GM19372 (cell line): ENCODE results near the gene HLA-E.
"Not testable (repeated sequence)": the region's sequence is repeated elsewhere in the genome, so short reads cannot be mapped to it uniquely, and the experiment has no call there.

Experiments used
- ATAC-seq: cut with Tn5 transposase; IDR thresholded peaks from one replicate; pipeline ENCODE4 v1.9.1; 2021; ENCODE audit warnings: mild to moderate bottlenecking, low read depth, moderate library complexity; ENCODE audit not compliant: unreplicated experiment

HLA-E gene

DNA sequence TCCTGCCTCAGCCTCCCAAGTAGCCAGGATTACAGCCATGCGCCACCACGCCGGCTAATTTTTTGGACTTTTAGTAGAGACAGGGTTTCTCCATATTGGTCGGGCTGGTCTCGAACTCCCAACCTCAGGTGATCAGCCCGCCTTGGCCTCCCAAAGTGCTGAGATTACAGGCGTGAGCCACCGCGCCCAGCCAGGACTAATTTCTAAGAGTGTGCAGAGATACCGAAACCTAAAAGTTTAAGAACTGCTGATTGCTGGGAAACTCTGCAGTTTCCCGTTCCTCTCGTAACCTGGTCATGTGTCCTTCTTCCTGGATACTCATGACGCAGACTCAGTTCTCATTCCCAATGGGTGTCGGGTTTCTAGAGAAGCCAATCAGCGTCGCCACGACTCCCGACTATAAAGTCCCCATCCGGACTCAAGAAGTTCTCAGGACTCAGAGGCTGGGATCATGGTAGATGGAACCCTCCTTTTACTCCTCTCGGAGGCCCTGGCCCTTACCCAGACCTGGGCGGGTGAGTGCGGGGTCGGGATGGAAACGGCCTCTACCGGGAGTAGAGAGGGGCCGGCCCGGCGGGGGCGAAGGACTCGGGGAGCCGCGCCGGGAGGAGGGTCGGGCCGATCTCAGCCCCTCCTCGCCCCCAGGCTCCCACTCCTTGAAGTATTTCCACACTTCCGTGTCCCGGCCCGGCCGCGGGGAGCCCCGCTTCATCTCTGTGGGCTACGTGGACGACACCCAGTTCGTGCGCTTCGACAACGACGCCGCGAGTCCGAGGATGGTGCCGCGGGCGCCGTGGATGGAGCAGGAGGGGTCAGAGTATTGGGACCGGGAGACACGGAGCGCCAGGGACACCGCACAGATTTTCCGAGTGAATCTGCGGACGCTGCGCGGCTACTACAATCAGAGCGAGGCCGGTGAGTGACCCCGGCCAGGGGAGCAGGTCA is at the start of gene HLA-E:
TSS of gene HLA-E (plus strand) at position 429 of the 945 bp plus-strand sequence. CDS start at position 452, 23 bp downstream.
- peak; percentile 83 for ATAC-seq

DNA sequence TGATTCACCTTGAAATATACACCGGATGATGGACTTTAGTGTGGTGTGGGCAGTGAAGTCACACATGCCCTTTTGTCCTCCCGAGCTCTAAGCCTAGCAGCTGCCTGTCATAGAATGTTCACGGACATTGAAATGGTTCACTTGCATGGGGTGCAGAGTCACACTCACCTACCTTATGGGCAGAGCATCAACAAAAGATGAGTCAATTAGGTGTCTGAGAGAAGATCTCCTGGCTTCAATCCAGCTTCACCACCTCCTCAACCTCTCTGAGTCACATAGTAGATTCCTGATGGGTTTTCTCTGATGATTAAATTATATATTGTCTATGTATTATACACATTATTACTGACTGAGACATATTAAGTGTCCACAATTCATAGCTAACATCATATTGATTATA is 48.1 kb upstream of the HLA-E start:
- ATAC-seq = no peak

DNA sequence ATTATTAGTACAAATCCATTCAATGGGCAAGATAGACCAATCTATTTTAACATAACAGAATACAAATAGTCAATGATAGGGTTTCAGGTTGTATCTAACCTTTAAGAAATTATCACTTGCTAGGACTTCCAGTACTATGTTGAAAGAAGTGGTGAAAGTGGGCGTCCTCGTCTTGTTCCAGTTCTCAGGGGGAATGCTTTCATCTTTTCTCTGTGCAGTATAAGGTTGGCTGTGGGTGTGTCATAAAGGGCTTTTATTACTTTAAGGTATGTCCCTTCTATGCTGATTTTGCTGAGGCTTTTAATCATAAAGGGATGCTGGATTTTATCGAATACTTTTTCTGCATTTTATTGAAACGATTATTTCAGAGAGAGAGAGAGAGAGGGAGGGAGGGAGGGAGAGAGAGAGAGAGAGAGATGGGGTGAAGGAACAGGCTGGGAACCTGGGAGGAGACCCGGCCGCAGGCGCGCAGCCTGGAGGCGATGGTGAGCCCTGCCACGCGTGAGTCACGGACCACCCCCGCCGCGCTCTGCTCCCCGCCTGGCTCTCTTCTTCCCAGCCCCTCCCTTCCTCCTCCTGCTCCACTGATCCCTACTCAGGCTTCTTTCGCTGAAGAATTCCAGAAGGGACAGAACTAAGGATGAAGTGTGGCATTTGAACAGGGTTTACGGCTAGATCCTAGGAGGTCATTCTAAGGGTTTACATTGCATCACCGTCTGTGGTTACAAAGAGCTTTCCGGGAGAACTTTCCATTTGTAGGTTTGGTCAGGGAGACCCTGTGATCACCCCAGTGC is 45.5 kb upstream of the HLA-E start:
- no peak for ATAC-seq

DNA sequence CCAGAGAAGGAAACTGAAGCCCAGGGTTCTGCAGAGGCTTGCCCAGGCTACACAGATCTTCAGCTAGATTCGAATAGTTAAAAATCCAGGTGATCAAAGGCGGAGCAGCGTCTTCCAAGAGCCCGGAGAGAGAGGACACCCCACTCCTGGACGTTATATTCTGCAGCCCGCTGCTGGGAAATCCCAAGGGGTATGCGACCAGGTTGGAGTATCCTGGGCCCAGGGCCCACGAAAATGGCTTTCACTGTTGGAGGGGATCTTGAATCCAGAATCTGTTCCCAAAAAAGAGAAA is 44.9 kb upstream of the HLA-E start:
- ATAC-seq = no peak

DNA sequence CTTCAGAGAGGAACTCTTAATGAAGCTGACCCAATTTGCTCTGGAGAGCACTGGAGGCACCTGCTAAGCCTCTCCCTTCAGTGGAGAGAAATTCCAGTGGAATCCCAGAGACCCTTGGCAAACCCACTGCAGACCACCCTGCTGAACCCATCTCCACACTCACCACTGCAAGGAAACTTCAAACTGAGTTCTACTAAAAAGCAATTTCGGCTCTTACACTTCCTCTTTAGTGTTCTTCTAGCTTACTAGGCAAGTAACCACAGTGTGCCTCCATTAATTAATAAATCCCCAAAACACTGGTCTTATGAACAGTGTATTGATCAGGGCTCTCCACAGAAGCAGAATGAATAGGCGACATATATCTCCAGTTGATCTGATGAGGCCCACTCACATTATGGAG is 43.0 kb upstream of the HLA-E start:
- ATAC-seq = no peak

DNA sequence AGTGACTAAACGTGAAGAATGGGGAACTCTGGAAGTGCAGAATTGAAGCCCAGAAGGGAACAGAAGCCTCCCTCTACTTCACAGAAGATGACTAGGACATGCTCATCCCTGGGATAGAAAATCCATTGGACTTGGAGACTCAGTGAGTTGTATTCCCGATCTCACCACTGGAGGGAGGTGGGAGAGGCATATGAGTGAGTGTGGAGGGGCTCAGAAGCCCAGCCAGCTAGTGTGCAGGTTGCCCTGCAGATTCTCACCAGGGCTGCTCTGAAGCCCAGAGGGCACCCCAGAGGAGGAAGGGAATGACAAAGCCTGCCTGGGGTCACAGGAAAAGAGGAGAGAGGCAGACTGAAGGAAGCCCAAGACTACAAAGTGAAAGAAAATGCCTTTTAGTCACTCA is 42.1 kb upstream of the HLA-E start:
- ATAC-seq = no peak

DNA sequence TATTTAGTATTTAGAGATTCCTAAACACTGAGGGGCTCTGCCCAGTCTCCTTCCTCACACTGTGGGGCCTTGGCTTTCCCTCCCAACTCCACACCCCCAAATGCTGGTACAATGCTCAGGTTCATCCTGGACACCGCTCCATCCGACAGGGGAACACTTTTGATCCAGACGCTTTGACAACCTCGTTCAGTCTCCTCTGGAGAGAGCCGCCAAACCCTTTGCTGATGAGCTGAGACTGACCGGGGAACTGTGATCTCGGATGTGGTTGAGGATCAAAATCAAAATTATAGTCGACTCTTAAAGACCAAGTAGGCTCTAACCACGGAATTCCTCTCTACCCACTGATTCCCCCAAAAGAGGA is 38.8 kb upstream of the HLA-E start:
- ATAC-seq = no peak

DNA sequence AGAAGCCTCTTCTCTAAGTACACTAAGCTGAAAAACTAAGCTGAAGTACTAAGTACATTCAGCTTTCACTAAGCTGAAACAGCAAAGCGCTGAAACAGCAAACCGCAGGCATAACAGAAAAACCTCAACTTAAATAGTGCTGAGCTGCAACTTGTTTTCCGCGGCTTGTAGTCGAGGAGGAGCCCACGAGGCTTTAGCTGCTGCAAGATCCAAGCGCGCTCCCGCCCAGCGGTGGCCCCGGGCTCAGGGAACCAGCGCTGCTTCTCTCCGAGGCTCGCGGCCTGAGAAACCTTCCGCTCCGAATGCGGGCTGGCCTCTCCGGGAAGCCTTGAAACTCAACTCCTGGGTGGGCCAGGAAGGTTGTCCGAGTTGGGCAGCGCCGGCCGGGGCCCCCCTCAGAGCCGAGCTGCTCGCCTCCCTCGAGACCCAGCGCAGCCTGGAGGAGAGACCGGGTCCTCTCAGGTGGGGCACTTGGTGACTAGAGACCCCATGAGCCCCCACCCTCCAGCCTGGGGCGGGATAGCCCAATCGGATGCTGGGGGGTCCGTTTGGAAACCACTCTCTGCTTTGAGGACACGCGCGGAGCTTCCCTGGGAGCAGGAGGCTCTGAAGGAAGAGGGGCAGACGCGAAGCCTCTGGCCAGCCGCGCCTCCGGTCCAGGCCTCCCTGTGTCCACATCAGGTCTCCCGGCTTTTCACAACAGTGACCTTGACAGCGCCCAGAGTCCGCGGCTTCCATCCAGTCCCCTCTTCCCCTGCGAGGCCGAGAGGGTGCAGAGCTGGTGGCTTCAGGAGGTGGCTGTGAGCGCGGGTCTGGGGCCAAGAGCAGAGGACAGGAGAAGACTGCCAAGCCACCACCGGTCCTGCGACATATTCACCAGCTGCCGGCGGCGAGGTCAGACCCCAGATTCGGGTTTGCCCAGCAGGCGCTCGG is 38.1 kb upstream of the HLA-E start:
- no peak for ATAC-seq

DNA sequence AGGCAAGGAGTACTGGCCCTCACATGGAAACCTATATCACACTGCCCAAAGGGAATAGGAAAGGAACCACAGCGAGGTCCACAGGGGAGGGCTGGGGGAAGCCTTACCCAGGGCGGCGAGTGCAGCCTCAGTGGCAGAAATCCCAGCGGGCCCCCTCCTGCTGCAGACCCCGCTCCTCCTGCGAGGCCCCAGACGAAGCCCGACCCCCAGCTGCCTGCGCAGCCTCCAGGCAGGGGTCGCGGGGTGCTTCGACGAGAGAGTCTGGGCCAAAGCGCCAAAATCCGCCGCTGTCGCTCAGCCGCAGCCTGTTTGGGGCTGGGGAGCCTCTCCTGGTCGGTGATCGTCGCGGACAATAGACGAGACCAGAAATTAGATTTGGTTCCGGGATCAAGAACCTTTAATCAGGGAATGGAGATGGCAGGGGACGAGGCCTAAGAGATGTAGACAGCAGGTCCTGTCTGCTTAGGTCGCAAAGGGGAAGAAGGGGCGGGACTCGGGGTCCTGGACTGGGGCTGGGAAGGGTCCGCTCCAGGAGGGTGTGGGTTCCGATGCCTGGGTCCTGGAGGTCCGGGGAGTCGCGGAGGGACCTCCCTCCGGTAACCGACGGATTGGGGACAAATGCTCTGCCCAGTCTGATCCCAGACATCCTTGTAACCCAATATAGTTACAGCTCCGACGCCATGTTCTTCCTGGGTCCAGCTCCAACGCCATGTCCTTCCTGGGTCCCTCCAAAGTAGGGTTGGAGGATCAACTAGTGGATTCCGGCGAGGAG is 36.4 kb upstream of the HLA-E start:
- ATAC-seq = no peak

DNA sequence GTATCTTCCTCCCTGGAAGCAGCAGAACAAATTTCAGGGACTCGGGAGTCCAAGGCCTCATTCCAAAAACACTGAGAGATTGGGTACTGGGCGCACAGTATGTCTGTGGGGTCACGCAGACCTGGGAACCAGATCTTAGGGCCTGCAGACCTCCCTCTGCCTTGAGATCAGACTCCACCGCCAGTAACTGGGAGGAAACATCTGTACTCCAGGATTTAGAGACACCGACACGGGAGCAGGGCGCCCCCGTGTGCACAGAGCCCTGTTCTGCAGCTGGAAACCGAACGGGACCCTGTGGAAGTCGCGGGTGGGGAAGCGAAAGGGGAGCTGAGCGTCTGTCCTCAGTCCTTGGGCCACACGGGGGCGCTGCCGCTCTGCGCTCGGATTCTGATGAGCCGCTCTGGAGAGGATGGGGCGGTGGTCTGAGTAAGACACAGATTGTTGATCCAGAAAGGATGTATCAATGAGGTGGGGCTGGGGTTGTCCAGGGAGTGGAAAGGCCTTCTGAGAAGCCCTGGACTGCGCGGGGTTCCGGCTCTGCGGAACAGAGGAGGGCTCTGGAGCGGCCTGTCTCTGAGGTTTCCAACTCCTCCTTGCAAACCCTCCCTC is 35.7 kb upstream of the HLA-E start:
- ATAC-seq = no peak

DNA sequence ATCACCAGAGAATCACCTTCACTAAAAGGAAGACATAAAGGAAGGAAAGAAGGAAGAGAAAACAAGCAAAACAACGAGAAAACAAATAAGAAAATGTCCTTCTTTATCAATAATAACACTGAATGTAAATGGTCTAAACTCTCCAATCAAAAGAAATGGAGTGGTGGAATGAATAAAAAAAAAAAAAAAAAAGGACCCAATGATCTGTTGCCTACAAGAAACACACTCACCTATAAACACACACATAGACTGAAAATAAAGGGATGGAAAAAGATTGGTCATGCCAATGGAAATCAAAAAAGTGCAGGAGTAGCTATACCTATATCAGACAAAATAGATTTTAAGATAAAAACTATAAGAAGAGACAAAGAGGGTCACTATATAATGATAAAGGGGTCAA is 30.2 kb upstream of the HLA-E start:
- no peak for ATAC-seq

DNA sequence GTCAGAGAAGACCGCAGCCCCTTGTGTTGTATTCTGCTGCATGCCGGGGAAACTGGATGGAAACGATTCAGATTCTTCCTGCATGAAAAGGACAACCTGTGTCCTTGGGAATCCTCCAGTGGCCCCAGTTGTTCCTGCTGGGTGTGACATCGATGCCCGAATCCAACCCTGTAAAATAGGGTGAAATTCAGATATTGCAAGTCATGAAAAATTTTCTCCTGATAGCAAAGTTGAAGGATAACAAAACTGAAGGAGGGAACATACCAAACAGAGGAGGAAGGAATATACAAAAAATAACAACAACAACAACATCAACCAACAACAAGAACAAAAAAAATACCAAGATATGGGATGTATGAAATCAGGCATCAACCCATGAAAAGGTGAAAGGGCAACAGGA is 28.3 kb upstream of the HLA-E start:
- no peak for ATAC-seq

DNA sequence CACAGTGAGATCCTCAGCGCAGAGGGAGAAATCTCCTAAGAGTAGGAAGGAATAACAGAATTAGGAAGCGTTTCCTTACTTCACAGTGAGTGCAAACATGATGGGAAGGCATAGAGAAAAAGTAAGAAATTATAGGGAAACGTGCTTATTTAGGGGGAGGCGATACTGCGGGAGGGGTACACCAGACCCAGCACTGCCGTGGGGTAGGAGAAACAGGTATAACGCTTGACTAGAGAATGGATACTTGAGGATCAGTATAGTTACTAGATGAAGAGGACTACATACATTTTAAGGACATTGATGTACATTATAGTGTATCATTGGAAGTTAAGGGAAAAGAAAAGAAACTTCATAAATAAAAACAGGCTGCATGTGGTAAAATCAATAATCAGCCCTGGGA is 26.8 kb upstream of the HLA-E start:
- ATAC-seq = no peak

DNA sequence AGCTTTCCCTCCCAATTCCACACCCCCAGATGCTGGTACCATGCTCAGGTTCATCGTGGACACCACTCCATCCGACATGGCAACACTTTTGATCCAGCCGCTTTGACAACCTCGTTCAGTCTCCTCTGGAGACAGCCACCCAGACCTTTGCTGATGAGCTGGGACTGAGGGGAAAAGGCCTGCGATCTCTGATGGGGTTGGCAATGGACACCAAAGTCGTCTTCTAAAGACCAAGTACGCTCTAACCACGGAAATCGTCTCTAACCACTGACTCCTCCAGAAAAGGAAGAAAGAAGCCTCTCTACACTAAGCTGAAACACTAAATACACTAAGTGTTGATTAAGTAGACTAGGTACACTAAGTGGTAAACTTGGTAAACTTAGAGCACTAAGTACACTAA is 26.1 kb upstream of the HLA-E start:
- ATAC-seq = no peak

DNA sequence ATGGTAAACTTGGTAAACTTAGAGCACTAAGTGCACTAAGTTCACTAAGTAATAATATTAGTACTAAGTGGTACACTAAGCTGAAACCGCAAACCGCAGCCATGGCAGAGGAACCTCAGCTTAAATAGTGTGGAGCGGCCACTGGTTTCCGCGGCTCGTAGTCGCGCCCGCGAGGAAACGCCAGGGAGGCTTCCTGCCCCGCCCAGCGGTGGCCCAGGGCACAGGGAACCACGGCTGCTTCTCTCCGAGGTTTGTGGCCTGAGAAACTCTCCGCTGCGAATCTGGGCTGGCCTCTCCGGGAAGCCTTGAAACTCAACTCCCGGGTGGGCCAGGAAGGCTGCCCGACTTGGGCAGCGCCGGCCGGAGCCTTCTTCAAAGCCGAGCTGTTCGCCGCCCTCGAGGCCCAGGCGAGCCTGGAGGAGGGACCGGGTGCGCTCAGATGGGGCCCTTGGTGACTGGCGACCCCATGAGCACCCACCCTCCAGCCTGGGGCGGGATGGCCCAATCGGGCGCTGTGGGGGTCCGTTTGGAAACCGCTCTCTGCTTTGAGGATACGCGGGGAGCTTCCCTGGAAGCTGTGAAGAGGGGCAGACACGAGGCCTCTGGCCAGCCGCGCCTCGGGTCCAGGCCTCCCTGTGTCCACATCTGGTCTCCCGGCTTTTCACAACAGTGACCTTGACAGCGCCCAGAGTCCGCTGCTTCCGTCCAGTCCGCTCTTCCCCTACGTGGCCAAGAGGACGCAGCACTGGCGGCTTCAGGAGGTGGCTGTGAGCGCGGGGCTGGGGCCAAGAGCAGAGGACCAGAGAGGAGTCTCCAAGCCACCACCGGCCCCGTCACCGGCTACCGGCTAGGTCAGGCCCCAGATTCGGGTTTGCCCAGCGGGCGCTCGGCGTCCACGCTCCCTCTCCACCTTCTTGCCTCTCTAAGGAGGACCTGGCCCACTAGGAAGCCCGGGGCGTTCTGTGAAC is 25.4 kb upstream of the HLA-E start:
- no peak for ATAC-seq

DNA sequence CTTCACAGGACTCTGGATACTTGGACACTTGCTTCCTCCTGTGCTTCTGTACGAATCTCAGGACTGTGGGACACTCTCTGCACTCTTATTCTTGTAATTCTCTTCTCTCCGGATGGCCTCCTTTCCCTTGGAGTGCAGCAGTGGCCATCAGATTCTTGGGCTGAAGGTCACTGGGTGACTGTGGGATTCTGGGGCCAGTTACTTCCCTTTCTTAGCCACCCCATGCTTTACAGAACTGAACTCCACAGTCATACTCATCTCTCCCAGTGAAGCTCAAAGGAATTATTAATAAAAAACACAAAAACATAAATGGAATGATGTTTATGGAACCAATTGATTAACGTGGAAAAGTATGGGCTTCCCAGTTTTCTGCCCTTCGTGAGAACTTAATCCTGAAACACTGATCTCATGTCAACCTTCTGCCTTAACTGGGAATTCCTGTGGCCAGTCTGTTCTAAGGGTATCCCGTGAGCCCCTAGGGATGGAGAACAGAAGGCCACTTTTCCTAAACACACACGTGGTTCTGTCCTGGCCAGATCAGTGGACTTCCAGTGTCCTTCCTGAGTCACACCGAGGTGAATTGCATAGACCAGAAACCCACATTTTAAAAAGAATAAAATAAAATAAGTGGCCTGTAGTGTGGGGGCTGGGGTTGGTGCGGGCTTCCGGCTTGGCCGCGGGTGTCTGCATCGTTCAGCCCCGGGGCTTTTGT is 23.6 kb upstream of the HLA-E start:
- no peak for ATAC-seq

DNA sequence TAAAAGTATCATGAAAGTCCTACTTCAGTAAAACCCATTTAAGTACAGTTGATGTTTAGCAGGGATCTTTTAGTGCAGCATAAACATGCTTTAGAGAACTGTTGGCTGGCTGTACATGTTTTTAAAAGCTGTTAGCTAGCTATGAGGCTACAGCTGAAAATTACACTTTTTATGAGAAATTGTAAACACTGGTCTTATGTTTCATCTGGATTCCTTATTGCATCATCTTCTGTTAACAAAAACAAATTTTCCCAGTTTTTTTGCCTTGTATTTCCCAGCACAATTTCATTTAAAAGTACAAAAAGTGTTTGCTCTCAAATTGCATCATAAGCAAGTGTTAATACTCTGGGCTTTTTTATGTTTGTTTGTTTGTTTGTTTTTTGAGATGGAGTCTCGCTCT is 18.3 kb upstream of the HLA-E start:
- no peak for ATAC-seq

DNA sequence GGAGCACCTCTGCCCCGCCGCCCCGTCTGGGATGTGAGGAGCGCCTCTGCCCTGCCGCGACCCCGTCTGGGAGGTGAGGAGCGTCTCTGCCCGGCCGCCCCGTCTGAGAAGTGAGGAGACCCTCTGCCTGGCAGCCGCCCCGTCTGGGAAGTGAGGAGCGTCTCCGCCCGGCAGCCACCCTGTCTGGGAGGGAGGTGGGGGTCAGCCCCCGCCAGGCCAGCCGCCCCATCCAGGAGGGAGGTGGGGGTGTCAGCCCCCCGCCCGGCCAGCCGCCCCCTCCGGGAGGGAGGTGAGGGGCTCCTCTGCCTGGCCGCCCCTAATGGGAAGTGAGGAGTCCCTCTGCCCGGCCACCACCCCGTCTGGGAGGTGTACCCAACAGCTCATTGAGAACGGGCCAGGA is 14.2 kb upstream of the HLA-E start:
- not testable (repeated sequence) for ATAC-seq
